Stimulated activated CD4-positive, alpha-beta T cell treated with anti-CD3 and anti-CD28 coated beads, Interleukin-1b, Interleukin-23, amount 100 ng/mL, for 24 hours (primary cell): ENCODE results near the gene PDE11A.
"Not testable (repeated sequence)": the region's sequence is repeated elsewhere in the genome, so short reads cannot be mapped to it uniquely, and the experiment has no call there.

Source experiments
- DNase-seq, 4 experiments: peaks; one replicate each; pipeline ENCODE4 v3.0.0-alpha.2; 2020; ENCODE audit warnings: low read depth in 4 of 4, low spot score in 1 of 4

Gene PDE11A

GRCh38 chr2:177885828-177886466 is 186.6 kb downstream of the PDE11A start:
- DNase-seq, result no peak

DNA sequence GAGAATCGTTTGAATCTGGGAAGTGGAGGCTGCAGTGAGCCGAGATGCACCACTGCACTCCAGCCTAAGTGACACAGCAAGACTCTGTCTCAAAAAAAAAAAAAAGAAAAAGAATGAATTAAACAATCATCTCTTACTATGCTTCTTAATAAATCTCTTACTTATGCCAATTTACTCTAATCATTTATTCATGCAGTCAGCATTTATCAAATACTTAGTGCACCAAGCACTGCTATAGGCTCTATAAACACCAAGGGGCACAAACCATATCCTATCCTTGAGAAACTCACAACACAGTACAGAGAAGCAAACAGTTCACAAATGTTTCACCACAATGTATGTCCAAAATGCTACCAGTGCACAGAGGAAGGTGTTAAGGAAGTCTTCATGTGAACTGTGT is 189.4 kb downstream of the PDE11A start:
- DNase-seq, result no peak

- DNase-seq, result no peak
Measured at GRCh38 chr2:177882501-177882900, 190.1 kb downstream of the PDE11A start.

DNA sequence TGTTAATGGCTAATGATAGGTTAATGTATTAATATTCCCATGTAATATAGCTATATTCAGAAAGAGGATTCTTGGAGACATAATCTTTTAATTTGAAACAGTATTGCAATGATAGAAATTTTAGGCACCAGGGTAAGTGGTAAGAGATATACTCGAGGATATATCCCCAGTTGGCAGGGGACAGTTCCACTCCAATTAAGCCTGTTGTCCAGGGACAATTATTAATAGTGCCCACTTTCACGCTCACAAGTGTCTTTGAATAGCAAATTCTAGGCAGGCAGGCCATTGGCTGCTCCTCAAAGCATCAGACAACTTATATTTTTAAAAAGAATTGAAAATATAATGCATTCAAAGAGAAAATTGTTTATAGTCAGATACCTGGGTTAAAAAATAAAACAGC is 190.7 kb downstream of the PDE11A start:
- no peak for DNase-seq

- DNase-seq, result no peak
Measured at GRCh38 chr2:177881008-177881747, 191.4 kb downstream of the PDE11A start.

DNA sequence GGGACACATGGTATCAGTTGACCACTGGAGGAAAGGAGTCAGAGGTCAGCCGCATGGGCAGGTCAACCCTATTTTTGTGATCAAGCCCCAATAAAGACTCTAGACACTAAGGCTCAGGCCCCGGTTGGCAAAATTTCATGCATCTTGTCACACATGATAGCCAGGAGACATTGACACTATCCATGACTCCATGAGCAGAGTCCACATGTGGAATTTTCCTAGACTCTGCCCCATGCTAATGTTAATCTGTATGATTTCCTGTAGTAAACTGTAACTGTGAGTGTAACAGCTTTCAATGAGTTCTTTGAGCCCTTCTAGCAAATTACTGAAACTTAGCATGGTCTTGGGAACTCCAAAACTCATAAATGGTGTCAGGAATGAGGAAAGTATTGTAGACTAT is 192.3 kb downstream of the PDE11A start:
- DNase-seq, result no peak

- DNase-seq, result no peak
Measured at GRCh38 chr2:177876950-177877349, 195.6 kb downstream of the PDE11A start.

DNA sequence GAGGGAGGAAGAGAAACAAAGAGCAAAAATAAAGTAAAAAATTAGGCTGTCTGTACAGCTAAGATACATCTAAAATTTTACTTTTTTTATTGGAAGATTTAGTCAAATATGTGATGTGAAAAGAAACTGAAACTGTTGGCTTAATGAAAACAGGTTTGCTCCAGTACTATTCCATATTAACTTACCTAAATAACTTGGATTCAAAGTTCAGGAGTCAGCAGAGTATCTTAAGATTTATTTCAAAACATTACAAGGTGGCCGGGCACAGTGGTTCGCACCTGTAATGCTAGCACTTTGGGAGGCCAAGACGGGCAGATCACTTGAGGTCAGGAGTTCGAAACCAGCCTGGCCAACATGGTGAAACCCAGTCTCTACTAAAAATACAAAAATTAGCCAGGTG is 197.9 kb downstream of the PDE11A start:
- DNase-seq, result no peak

DNA sequence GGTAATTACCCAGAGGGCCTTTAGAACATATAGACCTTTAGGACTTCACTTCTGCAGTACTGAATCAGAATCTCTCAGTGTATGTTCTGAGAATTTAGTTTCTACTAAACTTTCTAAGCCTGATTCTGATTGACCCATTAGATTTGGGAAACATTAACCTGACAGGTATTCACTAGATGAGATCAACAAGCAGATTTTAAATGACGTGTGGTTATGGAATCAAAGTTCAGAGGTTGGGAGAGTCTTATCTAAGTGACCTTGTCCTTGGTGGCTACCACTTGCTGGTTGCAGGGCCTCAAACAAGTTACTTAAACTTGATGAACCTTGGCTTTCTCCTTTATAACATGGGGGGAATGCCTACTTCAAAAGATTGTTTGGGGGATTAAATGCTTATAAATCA is 198.7 kb downstream of the PDE11A start:
- DNase-seq, result no peak

DNA sequence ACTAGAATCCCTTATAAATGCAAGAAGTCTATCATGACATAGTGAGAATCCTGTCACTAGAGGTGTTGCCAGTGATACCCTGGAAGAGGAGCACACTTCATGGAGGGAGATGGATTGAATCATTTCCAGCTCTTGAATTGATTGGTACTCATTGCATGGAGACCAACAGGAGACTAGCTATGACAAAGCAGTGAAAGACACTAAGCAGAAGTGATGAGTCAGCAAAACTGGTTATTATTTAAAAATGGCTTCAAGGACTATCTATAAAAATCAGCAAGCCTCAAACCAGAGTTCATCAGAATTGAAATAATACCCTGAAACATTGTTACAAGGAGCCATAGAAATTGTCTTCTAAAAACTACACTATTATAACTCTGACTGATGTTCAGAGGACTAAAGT is 200.3 kb downstream of the PDE11A start:
- no peak for DNase-seq

GRCh38 chr2:177869912-177870311 is 202.7 kb downstream of the PDE11A start:
- no peak for DNase-seq

- DNase-seq, result no peak
Measured at GRCh38 chr2:177869209-177869608, 203.4 kb downstream of the PDE11A start.

- DNase-seq, result no peak
Measured at GRCh38 chr2:177868806-177869205, 203.8 kb downstream of the PDE11A start.

- DNase-seq, result no peak
Measured at GRCh38 chr2:177857538-177857937, 215.0 kb downstream of the PDE11A start.

DNA sequence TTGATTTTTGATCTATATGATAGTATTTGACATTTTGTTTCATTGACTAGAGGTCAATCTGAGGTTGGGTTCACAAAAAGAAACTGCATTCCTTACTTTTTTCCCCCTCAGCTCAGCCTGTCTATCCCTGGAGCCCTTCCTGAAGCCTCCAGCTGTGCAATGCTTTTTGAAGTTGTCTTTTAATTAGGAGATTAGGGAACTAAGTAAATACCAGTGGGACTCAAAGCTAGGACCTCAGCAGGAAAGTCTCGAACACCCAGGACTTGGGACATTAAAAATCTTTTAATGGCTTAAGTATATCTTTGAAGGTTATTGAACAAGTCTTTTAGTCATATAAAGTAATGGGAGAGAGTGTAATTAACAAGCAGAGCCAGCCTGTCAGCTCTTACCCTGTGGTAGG is 220.2 kb downstream of the PDE11A start:
- no peak for DNase-seq

DNA sequence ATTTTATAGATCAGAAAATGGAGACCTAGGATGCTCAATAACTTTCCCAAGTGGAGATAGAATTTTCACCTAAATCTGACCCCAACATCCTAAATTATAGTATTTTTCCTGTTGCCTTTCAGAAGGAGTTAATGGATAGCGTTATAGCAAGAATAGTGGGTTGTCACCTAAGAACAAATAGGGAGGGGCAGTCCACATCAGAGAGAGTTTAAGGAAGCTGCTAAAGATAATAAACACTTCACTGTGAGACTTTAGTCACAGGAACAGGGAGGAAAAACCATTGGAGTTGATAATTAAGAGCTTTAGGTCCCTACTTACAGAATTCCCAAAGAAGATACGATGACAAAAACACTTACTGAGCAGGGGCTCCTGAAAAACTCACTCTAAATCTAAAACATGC is 229.4 kb downstream of the PDE11A start:
- no peak for DNase-seq

GRCh38 chr2:177842243-177842642 is 230.3 kb downstream of the PDE11A start:
- no peak for DNase-seq

GRCh38 chr2:177835418-177836204 is 237.0 kb downstream of the PDE11A start:
- DNase-seq, result not testable (repeated sequence)

- DNase-seq, result no peak
Measured at GRCh38 chr2:177832611-177833433, 239.8 kb downstream of the PDE11A start.

GRCh38 chr2:177830881-177831386 is 241.6 kb downstream of the PDE11A start:
- no peak for DNase-seq

DNA sequence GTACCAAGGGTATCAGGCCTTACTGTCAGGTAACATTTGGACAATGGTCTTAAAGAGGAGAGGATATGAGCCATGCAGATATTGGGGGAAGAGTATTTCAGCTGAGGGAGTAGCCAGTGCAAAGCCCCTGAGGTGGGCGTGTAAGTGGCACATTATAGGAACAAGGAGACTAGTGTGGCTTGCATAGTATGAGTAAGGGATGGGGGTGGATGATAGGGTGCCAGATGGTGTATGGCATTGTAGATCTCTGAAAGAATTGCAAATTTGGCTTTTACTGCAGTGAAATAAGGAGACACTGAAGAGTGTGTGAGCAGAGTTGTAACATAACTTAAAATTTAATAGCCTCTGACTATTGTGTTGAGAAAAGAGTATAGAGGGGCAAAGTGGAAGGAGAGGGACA is 244.0 kb downstream of the PDE11A start:
- no peak for DNase-seq
